ENCODE data around the gene OPTN. TPM values are rescaled to one million over a fixed set of nuclear protein-coding genes. Genes with fewer than 3 reads are reported as not detected.

The OPTN gene
- total and polyA plus RNA-seq, 10 of the 15 experiments (the other 5 are each of a cell fraction or from before 2014, with no cell fraction given), result 15.2 to 42.4 (median 25.5) TPM

- Histone ChIP-seq H3K4me1 (ENCODE audit: control insufficient read depth, insufficient read depth, low read length) (no peaks in the 10 kb centered on the region), H3K79me2 (ENCODE audit: control insufficient read depth, insufficient read depth, low read length) (no peaks in the 10 kb centered on the region), H3K4me2 (ENCODE audit: control insufficient read depth, insufficient read depth) (no peak overlapping the region), H3K4me3 (no peak overlapping the region), H3K36me3 (ENCODE audit: control insufficient read depth in 2 of 2, insufficient read depth in 2 of 2, low read length in 1 of 2) (no peaks in the 10 kb centered on the region), H4K20me1 (ENCODE audit: control insufficient read depth, insufficient read depth) (no peaks in the 10 kb centered on the region), H3K9ac (ENCODE audit: control insufficient read depth, insufficient read depth, low read length) (no peak overlapping the region), H2AFZ (ENCODE audit: control insufficient read depth, low read depth, low read length) (no peak overlapping the region), H3K9me3 (replicated peaks; ENCODE audit: control insufficient read depth, insufficient read depth, low read length) (no peaks in the 10 kb centered on the region; the same call in 2 of the 3 replicates), H3K27ac (ENCODE audit: control insufficient read depth, insufficient read depth) (no peak overlapping the region), H3K27me3 (replicated peaks in 1 of 2; ENCODE audit: control insufficient read depth in 2 of 2, insufficient read depth in 2 of 2, low read length in 1 of 2) (peaks cover 0 to 1% of the 10 kb centered on the region in 2 experiments; a peak in 1 of 4 replicates)
- ChIA-PET POLR2A (no interaction called here), RAD21 (ENCODE audit: unreplicated experiment) (no interaction called here), CTCF (no interaction called here), SMC1A (ENCODE audit: uncharacterized antibody, unreplicated experiment) (no interaction called here)
- FAIRE-seq, result no peak
- DNase-seq (ENCODE audit: low read depth, low spot score), result no peak
- BruUV-seq (replicated peaks), result no TSS peak
- intact Hi-C loops (cut with micrococcal nuclease; ENCODE audit: unreplicated experiment), result no loop called here
- no peak for ATAC-seq
- 66% methylated on average over 2 of the region's 2 CpGs for WGBS (ENCODE audit: insufficient coverage, insufficient replicate concordance, low lambda C conversion rate, missing lambda C conversion rate)
- in situ Hi-C loops (cut with MboI), result no loop called here
- no peak for TF ChIP-seq POLR2AphosphoS5 (IDR thresholded peaks at IDR 0.05; ENCODE audit: low read length)
- no peak for TF ChIP-seq REST (IDR thresholded peaks at IDR 0.05; ENCODE audit: low read depth, low read length)
- no peak for TF ChIP-seq CHD4 (IDR thresholded peaks at IDR 0.05)
- TF ChIP-seq BHLHE40 (IDR thresholded peaks at IDR 0.05; ENCODE audit: borderline replicate concordance in 1 of 2, low read depth in 2 of 2, low read length in 1 of 2), result no peak
- no peak for TF ChIP-seq NR2C2 (IDR thresholded peaks at IDR 0.05; ENCODE audit: borderline replicate concordance, control insufficient read depth, insufficient read length, low read depth)
- no peak for TF ChIP-seq NFYA (IDR thresholded peaks at IDR 0.05; ENCODE audit: borderline replicate concordance, low read depth, low read length)
- TF ChIP-seq SMAD5 (IDR thresholded peaks at IDR 0.05; ENCODE audit: low read depth), result no peak
- no peak for TF ChIP-seq SMARCA5 (IDR thresholded peaks at IDR 0.05)
- TF ChIP-seq IKZF1 (conservative IDR thresholded peaks at IDR 0.05), result no peak
- no peak for TF ChIP-seq TCF3 (IDR thresholded peaks at IDR 0.05; ENCODE audit: borderline replicate concordance, insufficient read depth, low read depth, low read length)
- no peak for TF ChIP-seq NFXL1 (IDR thresholded peaks at IDR 0.05; ENCODE audit: borderline replicate concordance)
- TF ChIP-seq NKRF (conservative IDR thresholded peaks at IDR 0.05), result no peak
- TF ChIP-seq WRNIP1 (IDR thresholded peaks at IDR 0.05; ENCODE audit: borderline replicate concordance, low read depth, low read length), result no peak
- TF ChIP-seq ATF3 (IDR thresholded peaks at IDR 0.05; ENCODE audit: borderline replicate concordance, extremely low read depth, low read depth, low read length), result no peak
- TF ChIP-seq FOXK2 (IDR thresholded peaks at IDR 0.05), result no peak
- TF ChIP-seq ZNF207 (IDR thresholded peaks at IDR 0.05; ENCODE audit: borderline replicate concordance), result no peak
- no peak for TF ChIP-seq HDAC6 (IDR thresholded peaks at IDR 0.05; ENCODE audit: unreplicated experiment)
- TF ChIP-seq CBX3 (IDR thresholded peaks at IDR 0.05; ENCODE audit: borderline replicate concordance, low read depth), result no peak
- no peak for TF ChIP-seq MAX (IDR thresholded peaks at IDR 0.05; ENCODE audit: low read depth, low read length)
Observed at GRCh38 chr10:13068484-13068883, 31.5 kb upstream of the OPTN start.
